ENCODE results near the gene PEX14. TPM values are rescaled to one million over a fixed set of nuclear protein-coding genes. Genes with fewer than 3 reads are reported as not detected.

The PEX14 gene
- total RNA-seq, 1 donor from 2014 or later = 21.6 TPM

DNA sequence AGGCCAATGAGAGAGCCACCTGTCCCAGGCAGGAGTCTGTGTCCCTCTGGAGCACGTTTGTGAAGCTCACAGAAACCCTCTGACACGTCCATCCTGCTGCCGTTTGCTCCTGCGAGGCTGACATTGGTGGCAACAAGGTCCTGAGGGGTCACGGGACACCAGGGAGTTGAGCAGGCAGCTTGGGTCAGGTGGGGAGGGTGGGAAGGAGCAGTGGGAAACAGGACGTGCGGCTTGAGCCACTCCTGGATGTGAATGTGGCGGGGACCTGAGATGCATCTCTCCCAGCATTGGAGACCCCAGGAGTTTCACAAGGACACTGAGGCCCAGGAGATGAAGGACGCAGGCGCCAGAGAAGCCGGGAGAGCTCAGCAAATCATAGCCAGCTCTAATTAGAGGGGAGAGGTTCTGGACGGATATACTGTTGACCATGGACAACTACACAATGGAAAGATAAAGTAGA, 149.0 kb downstream of the PEX14 start:
- H3K4me3 ChIP-seq = no peak overlapping the region
- no peak for DNase-seq (ENCODE audit: extremely low spot score in 2 of 2)
- H3K27me3 ChIP-seq = no peaks in the 10 kb centered on the region
- intact Hi-C loops (cut with DNase I) = no loop called here
- no peak overlapping the region for H3K27ac ChIP-seq
- TF ChIP-seq, protein P1, sequence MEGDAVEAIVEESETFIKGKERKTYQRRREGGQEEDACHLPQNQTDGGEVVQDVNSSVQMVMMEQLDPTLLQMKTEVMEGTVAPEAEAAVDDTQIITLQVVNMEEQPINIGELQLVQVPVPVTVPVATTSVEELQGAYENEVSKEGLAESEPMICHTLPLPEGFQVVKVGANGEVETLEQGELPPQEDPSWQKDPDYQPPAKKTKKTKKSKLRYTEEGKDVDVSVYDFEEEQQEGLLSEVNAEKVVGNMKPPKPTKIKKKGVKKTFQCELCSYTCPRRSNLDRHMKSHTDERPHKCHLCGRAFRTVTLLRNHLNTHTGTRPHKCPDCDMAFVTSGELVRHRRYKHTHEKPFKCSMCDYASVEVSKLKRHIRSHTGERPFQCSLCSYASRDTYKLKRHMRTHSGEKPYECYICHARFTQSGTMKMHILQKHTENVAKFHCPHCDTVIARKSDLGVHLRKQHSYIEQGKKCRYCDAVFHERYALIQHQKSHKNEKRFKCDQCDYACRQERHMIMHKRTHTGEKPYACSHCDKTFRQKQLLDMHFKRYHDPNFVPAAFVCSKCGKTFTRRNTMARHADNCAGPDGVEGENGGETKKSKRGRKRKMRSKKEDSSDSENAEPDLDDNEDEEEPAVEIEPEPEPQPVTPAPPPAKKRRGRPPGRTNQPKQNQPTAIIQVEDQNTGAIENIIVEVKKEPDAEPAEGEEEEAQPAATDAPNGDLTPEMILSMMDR (IDR thresholded peaks at IDR 0.05) = no peak
- TF ChIP-seq POLR2AphosphoS5 (IDR thresholded peaks at IDR 0.05; ENCODE audit: insufficient read depth in 1 of 2, low read depth in 1 of 2) (no peak), POLR2A (IDR thresholded peaks at IDR 0.05) (no peak)
- H3K4me1 ChIP-seq = no peaks in the 10 kb centered on the region
- no peaks in the 10 kb centered on the region for H3K9me3 ChIP-seq
- peaks cover 0 to 10% of the 10 kb centered on the region in 2 donors for H3K36me3 ChIP-seq

DNA sequence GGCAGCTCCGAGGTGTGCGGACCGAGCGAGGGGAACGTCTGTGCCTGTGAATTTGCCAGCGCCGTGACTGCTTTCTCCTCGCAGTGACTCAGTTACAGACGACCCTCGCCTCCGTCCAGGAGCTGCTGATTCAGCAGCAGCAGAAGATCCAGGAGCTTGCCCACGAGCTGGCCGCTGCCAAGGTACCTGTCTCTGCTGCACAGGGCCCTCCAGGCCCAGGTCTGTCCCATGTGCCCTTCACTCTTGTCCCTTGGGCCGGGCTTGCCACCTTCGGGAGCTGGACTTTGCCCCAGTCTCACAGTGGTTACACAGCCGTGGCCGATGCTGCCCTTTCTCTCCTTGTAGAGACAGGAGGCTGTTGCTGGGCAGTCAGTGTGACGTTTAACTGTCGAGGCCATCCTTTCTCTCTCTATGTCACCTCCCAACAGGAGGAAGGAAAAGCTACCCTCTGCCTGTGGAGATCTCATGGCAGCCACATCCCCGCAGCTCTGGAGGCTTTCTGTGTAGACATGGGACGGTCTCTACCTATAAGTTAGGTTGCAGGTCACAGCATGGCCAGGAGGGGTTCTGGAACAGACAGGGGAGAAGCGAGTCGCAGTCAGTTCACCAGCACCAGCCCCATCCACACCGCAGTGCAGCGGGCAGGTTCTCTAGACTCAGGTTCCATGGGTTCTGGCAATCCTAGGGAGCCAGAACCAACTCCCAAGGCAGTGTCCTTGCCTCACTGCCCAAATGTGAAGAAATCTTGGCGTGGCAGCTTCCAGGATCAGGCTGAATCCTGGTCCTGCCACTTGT, 149.7 kb downstream of the PEX14 start:
- TF ChIP-seq, protein P1 (IDR thresholded peaks at IDR 0.05) = no peak
- TF ChIP-seq POLR2AphosphoS5 (IDR thresholded peaks at IDR 0.05; ENCODE audit: insufficient read depth in 1 of 2, low read depth in 1 of 2) = no peak
- no peak for TF ChIP-seq POLR2A (IDR thresholded peaks at IDR 0.05)
- intact Hi-C loops (cut with DNase I) = no loop called here
- no peak overlapping the region for H3K27ac ChIP-seq
- no peaks in the 10 kb centered on the region for H3K9me3 ChIP-seq
- no peaks in the 10 kb centered on the region for H3K4me1 ChIP-seq
- no peak overlapping the region for H3K4me3 ChIP-seq
- no peak for DNase-seq (ENCODE audit: extremely low spot score in 2 of 2)
- no peaks in the 10 kb centered on the region for H3K27me3 ChIP-seq
- peaks cover 0 to 10% of the 10 kb centered on the region in 2 donors for H3K36me3 ChIP-seq

DNA sequence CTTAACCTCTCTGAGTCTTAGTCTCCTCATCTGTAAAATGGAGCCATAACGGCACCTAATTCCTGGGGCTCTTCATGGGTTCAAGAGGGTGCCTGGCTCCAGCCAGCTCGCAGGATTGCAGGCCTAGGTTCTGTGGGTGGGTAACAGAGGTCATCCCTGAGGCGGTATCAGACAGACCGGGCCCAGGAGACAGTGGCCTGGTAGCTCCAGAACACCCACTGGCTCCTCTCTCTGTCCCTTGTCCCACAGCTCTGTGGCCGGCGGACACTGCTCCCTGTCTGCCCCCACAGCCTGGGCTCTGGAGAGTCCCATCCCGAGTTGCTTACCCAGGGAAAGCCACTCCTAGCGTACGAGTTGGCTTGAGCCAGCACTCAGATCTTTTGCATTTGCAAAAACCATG, 150.3 kb downstream of the PEX14 start:
- peaks cover 0 to 10% of the 10 kb centered on the region in 2 donors for H3K36me3 ChIP-seq
- no peaks in the 10 kb centered on the region for H3K9me3 ChIP-seq
- DNase-seq (ENCODE audit: extremely low spot score in 2 of 2) = no peak
- H3K4me1 ChIP-seq = no peaks in the 10 kb centered on the region
- intact Hi-C loops (cut with DNase I) = no loop called here
- no peaks in the 10 kb centered on the region for H3K27me3 ChIP-seq
- TF ChIP-seq POLR2A (IDR thresholded peaks at IDR 0.05) (no peak), POLR2AphosphoS5 (IDR thresholded peaks at IDR 0.05; ENCODE audit: insufficient read depth in 1 of 2, low read depth in 1 of 2) (no peak)
- TF ChIP-seq, protein P1 (IDR thresholded peaks at IDR 0.05) = no peak
- H3K4me3 ChIP-seq = no peak overlapping the region
- no peak overlapping the region for H3K27ac ChIP-seq

DNA sequence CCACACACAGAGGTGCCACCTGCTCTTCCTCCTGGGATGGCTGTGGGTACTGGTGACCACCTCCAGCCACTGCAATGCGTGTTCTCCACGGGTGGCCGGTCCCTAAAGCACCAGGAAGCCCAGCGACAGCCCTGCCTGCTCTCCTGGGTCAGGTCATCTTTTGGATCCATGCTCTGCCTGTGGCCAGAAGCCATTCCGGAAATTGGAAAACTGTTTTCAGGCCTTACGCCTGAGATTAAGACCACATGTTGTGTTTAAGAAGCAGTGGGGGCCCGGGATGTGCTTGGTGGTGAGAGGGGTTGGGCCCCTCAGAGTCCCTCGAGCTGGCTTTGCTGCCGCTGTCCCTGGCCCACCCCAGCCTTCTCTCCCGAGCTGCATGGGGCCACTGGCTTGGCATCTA, 150.8 kb downstream of the PEX14 start:
- H3K27ac ChIP-seq = no peak overlapping the region
- H3K4me1 ChIP-seq = no peaks in the 10 kb centered on the region
- H3K9me3 ChIP-seq = no peaks in the 10 kb centered on the region
- no peak for DNase-seq (ENCODE audit: extremely low spot score in 2 of 2)
- peaks cover 0 to 10% of the 10 kb centered on the region in 2 donors for H3K36me3 ChIP-seq
- no peak overlapping the region for H3K4me3 ChIP-seq
- H3K27me3 ChIP-seq = no peaks in the 10 kb centered on the region
- intact Hi-C loops (cut with DNase I) = no loop called here
- TF ChIP-seq, protein P1 (IDR thresholded peaks at IDR 0.05) = no peak
- no peak for TF ChIP-seq POLR2AphosphoS5 (IDR thresholded peaks at IDR 0.05; ENCODE audit: insufficient read depth in 1 of 2, low read depth in 1 of 2)
- TF ChIP-seq POLR2A (IDR thresholded peaks at IDR 0.05) = no peak

DNA sequence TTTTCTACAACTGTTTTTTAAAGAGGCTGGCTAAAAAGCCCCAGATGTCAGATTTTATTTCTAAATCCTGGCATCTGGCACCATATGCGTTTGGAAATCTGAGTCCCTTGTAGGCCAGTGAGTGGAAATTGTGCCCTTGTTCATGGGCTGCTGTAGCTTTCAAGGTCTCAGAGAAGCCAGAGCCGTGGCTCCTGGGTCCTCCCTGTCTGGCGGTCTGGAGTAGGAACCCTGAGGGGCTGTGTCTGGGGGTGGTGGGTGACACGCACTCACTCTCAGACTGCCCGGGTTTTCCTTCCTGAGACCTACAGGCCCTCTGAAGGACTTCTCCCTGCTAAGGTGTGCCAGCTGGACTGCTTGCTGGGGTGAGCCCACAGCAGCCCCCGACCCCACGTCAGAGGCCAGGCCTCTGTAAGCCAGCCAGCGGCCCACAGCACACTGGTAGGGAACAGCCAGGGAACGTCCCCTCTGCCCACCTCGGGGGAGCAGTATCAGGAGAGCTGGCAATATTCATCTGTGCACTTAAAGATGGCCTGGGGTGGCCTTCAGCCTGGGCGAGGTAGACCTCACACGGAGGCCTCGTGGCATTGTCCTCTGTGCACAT, 151.5 kb downstream of the PEX14 start:
- TF ChIP-seq, protein P1 (IDR thresholded peaks at IDR 0.05) = no peak
- no peak for TF ChIP-seq POLR2A (IDR thresholded peaks at IDR 0.05)
- no peak for TF ChIP-seq POLR2AphosphoS5 (IDR thresholded peaks at IDR 0.05; ENCODE audit: insufficient read depth in 1 of 2, low read depth in 1 of 2)
- H3K4me3 ChIP-seq = no peak overlapping the region
- DNase-seq (ENCODE audit: extremely low spot score in 2 of 2) = no peak
- peaks cover 0 to 10% of the 10 kb centered on the region in 2 donors for H3K36me3 ChIP-seq
- intact Hi-C loops (cut with DNase I) = no loop called here
- H3K9me3 ChIP-seq = no peaks in the 10 kb centered on the region
- H3K4me1 ChIP-seq = no peaks in the 10 kb centered on the region
- no peak overlapping the region for H3K27ac ChIP-seq
- no peaks in the 10 kb centered on the region for H3K27me3 ChIP-seq
